HG03520 (cell line): ENCODE measurements around the gene BZW1.
A peak's percentile ranks its signal among the peaks of the same experiment; 100 is the strongest.

ENCODE experiments used
- ATAC-seq: cut with Tn5 transposase; IDR thresholded peaks from one replicate; pipeline ENCODE4 v1.9.1; 2021; ENCODE audit warnings: mild to moderate bottlenecking, moderate library complexity; ENCODE audit not compliant: unreplicated experiment

BZW1 gene

GRCh38 chr2:200829258-200829655 lies 17.5 kb downstream of the BZW1 start:
- ATAC-seq, result no peak

- no peak for ATAC-seq
Measured at GRCh38 chr2:200834701-200835100, 23.0 kb downstream of the BZW1 start.

GRCh38 chr2:200839513-200839912 lies 27.8 kb downstream of the BZW1 start:
- ATAC-seq, result no peak

GRCh38 chr2:200843993-200844948 lies 32.6 kb downstream of the BZW1 start:
- ATAC-seq, result no peak

- ATAC-seq, result no peak
Measured at GRCh38 chr2:200845194-200845593, 33.5 kb downstream of the BZW1 start.

- ATAC-seq, result no peak
Measured at GRCh38 chr2:200845669-200846325, 34.1 kb downstream of the BZW1 start.

GRCh38 chr2:200847269-200847668 lies 35.6 kb downstream of the BZW1 start:
- no peak for ATAC-seq

- no peak for ATAC-seq
Measured at GRCh38 chr2:200847939-200848338, 36.2 kb downstream of the BZW1 start.

- ATAC-seq, result no peak
Measured at GRCh38 chr2:200850512-200851256, 39.0 kb downstream of the BZW1 start.

- no peak for ATAC-seq
Measured at GRCh38 chr2:200851398-200852248, 39.9 kb downstream of the BZW1 start.

GRCh38 chr2:200852605-200853004 lies 40.9 kb downstream of the BZW1 start:
- no peak for ATAC-seq

GRCh38 chr2:200856806-200857205 lies 45.1 kb downstream of the BZW1 start:
- ATAC-seq, result no peak

- no peak for ATAC-seq
Measured at GRCh38 chr2:200860092-200860795, 48.5 kb downstream of the BZW1 start.

- no peak for ATAC-seq
Measured at GRCh38 chr2:200861617-200862155, 50.0 kb downstream of the BZW1 start.

GRCh38 chr2:200862532-200863000 lies 50.9 kb downstream of the BZW1 start:
- ATAC-seq, result peak; percentile 35

GRCh38 chr2:200863782-200864175 lies 52.1 kb downstream of the BZW1 start:
- ATAC-seq, result peak; percentile 5

GRCh38 chr2:200864176-200865034 lies 52.7 kb downstream of the BZW1 start, which contains the start of gene CLK1:
CLK1 (minus strand) TSS chr2:200864658; CDS start chr2:200861862, 2,796 bp downstream.
- peak; percentile 80 for ATAC-seq

GRCh38 chr2:200869014-200869413 lies 57.3 kb downstream of the BZW1 start:
- no peak for ATAC-seq
